SJSA1 (cell line): ENCODE data around the gene AMN. TPM values are rescaled to one million over a fixed set of nuclear protein-coding genes. Genes with fewer than 3 reads are reported as not detected.
"Not testable (repeated sequence)": the region's sequence is repeated elsewhere in the genome, so short reads cannot be mapped to it uniquely, and the experiment has no call there.

Experiments used
- DNase-seq, 2 experiments: peaks; one replicate each; pipeline ENCODE4 v3.0.0-alpha.2; 2015 to 2020; ENCODE audit warnings: low spot score in 2 of 2, low read depth in 1 of 2
- H3K27ac ChIP-seq: fragments of 250-450 bp; sonication (Bioruptor Pico); 2 replicates; pipeline ENCODE4 v1.5.1; 2020; ENCODE audit warnings: mild to moderate bottlenecking, moderate library complexity
- H3K27me3 ChIP-seq: fragments of 250-450 bp; sonication (Bioruptor Pico); replicated peaks from 2 replicates; pipeline ENCODE4 v1.5.1; 2020; ENCODE audit warnings: mild to moderate bottlenecking, moderate library complexity
- H3K36me3 ChIP-seq: fragments of 250-450 bp; sonication (Bioruptor Pico); 2 replicates; pipeline ENCODE4 v1.5.1; 2020; ENCODE audit warnings: mild to moderate bottlenecking
- H3K4me1 ChIP-seq: fragments of 250-450 bp; sonication (Bioruptor Pico); replicated peaks from 2 replicates; pipeline ENCODE4 v1.6.1; 2021; ENCODE audit warnings: mild to moderate bottlenecking
- H3K4me3 ChIP-seq: fragments of 250-450 bp; sonication (Bioruptor Pico); 2 replicates; pipeline ENCODE4 v1.5.1; 2020; ENCODE audit warnings: mild to moderate bottlenecking
- H3K9me3 ChIP-seq: fragments of 250-450 bp; sonication (Bioruptor Pico); replicated peaks from 2 replicates; pipeline ENCODE4 v1.5.1; 2020; ENCODE audit warnings: mild to moderate bottlenecking
- total RNA-seq: library from RNA; depleted of rRNA; stranded (reverse); fragments of >200 nt; shearing (Covaris generic); gene quantifications from 2 replicates; pipeline ENCODE4 v1.2.3, GENCODE V29; 2014; rRNA removed

The AMN gene
- not detected in 2 replicates for total RNA-seq

DNA sequence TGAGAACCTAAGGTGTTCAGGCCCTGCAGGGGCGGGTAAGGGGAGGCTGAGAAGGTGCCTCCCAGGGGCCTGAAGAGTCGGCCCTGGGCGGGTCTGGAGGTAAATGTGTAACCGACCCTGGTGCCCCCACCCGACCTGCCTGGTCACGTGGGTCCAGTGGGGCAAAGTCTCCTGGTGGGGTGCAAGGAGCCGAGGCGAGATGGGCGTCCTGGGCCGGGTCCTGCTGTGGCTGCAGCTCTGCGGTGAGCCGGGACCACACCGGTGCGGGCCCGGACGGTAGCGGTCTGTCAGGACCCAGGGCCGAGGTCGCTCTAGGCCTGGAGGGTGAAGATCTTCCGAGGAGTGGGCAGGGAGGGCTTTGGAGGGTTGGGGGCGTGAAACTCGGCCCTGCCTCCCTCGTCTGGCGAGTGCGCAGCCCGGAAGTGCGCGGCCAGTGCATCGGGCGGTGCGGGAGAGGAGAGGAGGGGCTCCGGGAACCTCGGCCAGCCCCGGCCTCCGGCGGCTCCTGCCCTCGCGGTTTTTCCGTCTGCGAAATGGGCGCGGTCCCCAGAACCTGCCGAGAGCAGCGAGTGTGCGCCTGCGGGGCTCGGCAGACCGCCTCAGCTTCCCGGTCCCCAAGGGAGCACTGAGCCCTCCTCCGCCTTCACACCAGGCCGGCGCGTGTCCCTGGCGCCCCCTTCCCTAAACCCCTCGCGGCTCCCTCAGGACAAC lies at the start of gene AMN:
Gene AMN (plus strand): TSS at position 174 of the 711 bp plus-strand sequence. CDS start 26 bp downstream, at position 200.
- Histone ChIP-seq H3K4me3 (no peak within 1 kb of the TSS), H3K27me3 (peaks cover 22% of the 10 kb centered on the region), H3K4me1 (no peaks in the 10 kb centered on the region; the same call in 1 of the 2 replicates), H3K36me3 (no peaks in the 10 kb centered on the region), H3K27ac (no peak within 1 kb of the TSS), H3K9me3 (no peaks in the 10 kb centered on the region; the same call in 1 of the 2 replicates)
- no peak for DNase-seq

- no peaks in the 10 kb centered on the region for H3K27me3 ChIP-seq
- no peaks in the 10 kb centered on the region for H3K9me3 ChIP-seq
- DNase-seq: no peak
- H3K27ac ChIP-seq: no peak overlapping the region
- no peak overlapping the region for H3K4me3 ChIP-seq
- peaks cover 40% of the 10 kb centered on the region for H3K36me3 ChIP-seq
- H3K4me1 ChIP-seq: no peaks in the 10 kb centered on the region
Observed at GRCh38 chr14:102873131-102873530, 49.3 kb upstream of the AMN start.

GRCh38 chr14:102873546-102874061 lies 48.9 kb upstream of the AMN start:
- Histone ChIP-seq H3K36me3 (peaks cover 44% of the 10 kb centered on the region), H3K4me3 (no peak overlapping the region), H3K4me1 (no peaks in the 10 kb centered on the region), H3K9me3 (no peaks in the 10 kb centered on the region), H3K27me3 (no peaks in the 10 kb centered on the region), H3K27ac (no peak overlapping the region)
- no peak for DNase-seq

DNA sequence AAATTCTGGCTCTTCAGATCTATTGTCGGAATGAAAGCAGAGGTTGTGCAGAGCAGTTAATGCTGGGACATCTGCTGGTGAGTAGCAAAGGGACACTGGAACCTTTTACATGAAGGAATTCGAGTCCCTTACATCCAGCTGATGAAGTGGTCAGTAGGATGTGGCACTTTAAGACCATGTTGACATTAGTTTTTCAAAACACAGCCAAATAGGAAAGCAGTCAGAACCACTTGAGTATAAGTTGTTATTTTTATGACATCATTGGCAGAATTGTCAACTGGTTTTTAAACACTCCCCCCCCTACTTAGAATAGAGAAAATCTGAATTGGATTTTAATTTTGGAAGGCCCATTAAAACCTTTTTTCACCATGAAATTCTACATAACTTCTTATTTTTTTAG lies 46.8 kb upstream of the AMN start:
- Histone ChIP-seq H3K9me3 (no peaks in the 10 kb centered on the region), H3K4me1 (no peaks in the 10 kb centered on the region; the same call in 1 of the 2 replicates)
- DNase-seq: no peak

GRCh38 chr14:102877511-102877910 lies 45.0 kb upstream of the AMN start:
- H3K36me3 ChIP-seq: peaks cover 37% of the 10 kb centered on the region
- not testable (repeated sequence) for DNase-seq, H3K4me1 ChIP-seq, H3K27ac ChIP-seq, H3K9me3 ChIP-seq, H3K27me3 ChIP-seq, H3K4me3 ChIP-seq

More for the DNA sequence above, 46.8 kb upstream of the AMN start:
- no peak overlapping the region for H3K4me3 ChIP-seq
- peaks cover 46% of the 10 kb centered on the region for H3K36me3 ChIP-seq
- H3K27me3 ChIP-seq: no peaks in the 10 kb centered on the region
- no peak overlapping the region for H3K27ac ChIP-seq

DNA sequence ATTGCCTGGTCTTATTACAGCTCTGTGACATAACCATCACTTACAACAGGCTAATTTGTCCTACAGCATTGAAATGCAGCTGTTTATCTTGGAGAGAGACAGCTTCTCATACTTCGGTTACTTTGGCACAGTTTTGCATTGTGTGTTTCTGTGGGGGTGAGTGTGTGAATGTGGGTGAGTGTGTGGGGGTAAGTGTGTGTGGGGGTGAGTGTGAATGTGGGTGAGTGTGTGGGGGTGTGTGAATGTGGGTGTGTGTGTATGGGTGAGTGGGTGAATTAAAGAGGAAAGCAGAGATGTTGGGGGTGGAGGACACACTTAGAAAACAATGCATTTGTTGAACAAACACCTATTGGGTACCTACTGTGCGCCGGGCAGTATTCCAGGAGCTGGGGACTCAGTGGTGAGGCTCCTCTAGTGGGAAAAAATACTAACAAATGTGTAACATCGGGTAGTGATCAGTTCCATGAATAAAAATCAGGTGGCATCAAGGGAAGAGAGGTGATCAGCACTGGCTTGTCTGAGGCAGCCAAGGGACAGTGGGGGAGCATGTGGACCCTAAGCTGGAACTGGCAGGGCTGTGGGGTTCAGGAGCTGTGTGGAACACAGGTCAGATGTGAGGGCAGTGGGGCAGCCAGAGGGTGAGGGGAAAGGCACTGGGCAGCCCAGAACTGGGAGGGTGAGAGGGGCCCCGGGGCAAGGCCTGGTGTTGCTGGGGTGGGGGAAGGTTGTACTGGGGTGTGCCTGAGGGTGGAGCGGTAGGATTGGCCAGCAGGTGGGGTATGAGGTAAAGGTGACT lies 44.1 kb upstream of the AMN start:
- Histone ChIP-seq H3K9me3 (no peaks in the 10 kb centered on the region), H3K27me3 (no peaks in the 10 kb centered on the region), H3K4me3 (no peak overlapping the region), H3K36me3 (peaks cover 42% of the 10 kb centered on the region), H3K27ac (no peak overlapping the region), H3K4me1 (no peaks in the 10 kb centered on the region; the same call in 1 of the 2 replicates)
- no peak for DNase-seq

DNA sequence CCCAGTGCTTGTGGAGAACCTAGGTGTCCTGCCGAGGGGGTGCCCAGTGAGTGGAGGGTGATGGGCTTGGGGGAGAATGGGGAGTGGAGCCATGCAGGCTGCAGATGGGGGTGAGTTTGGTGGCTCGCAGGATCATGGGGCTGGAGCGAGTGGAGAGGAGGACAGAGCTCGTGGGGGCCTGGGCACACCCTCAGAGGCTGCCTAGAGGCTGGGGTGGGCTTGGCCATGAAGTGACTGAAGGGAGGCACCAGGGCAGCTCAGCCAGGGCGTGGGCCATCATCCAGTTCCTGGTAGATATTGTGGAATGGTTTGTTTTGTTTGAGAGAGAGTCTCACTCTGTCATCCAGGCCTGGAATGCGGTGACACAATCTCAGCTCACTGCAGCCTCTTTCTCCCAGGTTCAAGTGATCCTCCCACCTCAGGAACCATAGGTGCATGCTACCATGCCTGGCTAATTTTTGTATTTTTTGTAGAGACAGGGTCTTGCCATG lies 43.4 kb upstream of the AMN start:
- Histone ChIP-seq H3K4me3 (no peak overlapping the region), H3K36me3 (peaks cover 42% of the 10 kb centered on the region), H3K4me1 (no peaks in the 10 kb centered on the region; the same call in 1 of the 2 replicates), H3K27ac (no peak overlapping the region), H3K27me3 (no peaks in the 10 kb centered on the region), H3K9me3 (no peaks in the 10 kb centered on the region)
- peak in 1 of 2 experiments; percentile 2 for DNase-seq

GRCh38 chr14:102882226-102882906 lies 40.1 kb upstream of the AMN start:
- no peak overlapping the region for H3K27ac ChIP-seq
- H3K27me3 ChIP-seq: no peaks in the 10 kb centered on the region
- H3K4me3 ChIP-seq: no peak overlapping the region
- H3K36me3 ChIP-seq: peaks cover 45% of the 10 kb centered on the region
- H3K9me3 ChIP-seq: no peaks in the 10 kb centered on the region
- no peaks in the 10 kb centered on the region; the same call in 1 of the 2 replicates for H3K4me1 ChIP-seq
- DNase-seq: no peak

DNA sequence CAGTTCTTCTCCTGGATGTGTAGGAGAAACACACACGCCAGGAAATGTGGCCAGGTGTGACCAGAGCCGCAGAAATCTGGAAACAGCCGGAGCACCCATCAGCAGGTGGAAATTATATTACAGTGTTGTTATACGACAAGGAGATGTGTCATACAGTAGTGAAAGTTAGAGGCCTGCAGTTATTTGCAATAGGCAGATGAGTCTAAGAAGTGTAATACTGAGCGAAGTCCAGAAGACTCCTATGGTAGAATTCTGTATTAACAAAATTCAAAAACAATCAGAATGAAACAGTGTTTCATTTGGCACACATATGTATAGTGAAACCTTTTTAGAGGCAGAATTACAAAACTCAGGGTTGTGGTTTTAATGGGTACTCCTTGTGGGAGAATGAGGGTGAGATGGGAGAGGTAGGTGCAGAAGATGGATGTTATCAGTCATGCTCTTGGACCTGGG lies 39.3 kb upstream of the AMN start:
- Histone ChIP-seq H3K4me1 (no peaks in the 10 kb centered on the region; the same call in 1 of the 2 replicates), H3K4me3 (no peak overlapping the region), H3K36me3 (peaks cover 45% of the 10 kb centered on the region), H3K27me3 (no peaks in the 10 kb centered on the region), H3K9me3 (no peaks in the 10 kb centered on the region), H3K27ac (no peak overlapping the region)
- DNase-seq: no peak

- no peaks in the 10 kb centered on the region for H3K9me3 ChIP-seq
- H3K4me3 ChIP-seq: no peak overlapping the region
- no peaks in the 10 kb centered on the region for H3K27me3 ChIP-seq
- no peak overlapping the region for H3K27ac ChIP-seq
- DNase-seq: no peak
- peaks cover 43% of the 10 kb centered on the region for H3K36me3 ChIP-seq
- H3K4me1 ChIP-seq: no peaks in the 10 kb centered on the region; the same call in 1 of the 2 replicates
Observed at GRCh38 chr14:102883554-102883953, 38.9 kb upstream of the AMN start.

DNA sequence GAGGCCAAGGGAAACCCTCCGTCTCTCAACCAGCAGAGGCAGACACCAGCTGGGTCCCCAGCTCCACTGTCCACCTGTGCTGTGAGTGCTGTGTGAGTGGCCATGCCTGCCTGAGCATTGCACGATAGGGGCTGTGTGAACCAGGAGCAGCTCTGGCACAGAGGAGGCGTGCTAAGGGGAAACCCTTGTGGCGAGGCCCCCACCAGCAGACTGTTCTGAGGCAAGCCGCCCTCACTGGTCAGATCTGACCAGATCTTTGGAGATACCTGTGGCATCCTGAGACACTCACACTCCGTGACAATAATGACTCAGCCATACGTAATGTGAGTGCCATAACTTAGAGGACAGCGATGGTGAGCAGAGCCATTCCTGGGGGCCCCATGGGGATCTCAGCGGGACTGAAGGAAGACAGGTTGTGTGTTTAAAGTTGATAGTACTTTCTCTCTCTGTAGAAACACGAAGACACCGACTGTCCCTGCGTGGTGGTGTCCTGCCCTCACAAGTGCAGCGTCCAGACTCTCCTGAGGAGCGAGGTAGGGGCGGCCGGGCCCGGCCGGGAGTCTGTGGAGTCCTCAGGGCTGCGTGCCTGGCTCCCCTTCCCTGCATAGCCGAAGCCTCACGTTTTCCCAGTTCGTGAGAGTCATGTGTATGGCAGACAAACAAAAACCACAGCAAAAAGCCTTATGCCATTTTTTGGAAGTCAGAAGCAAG lies 36.6 kb upstream of the AMN start:
- Histone ChIP-seq H3K36me3 (peaks cover 44% of the 10 kb centered on the region), H3K4me1 (no peaks in the 10 kb centered on the region), H3K27me3 (no peaks in the 10 kb centered on the region), H3K9me3 (no peaks in the 10 kb centered on the region), H3K27ac (no peak overlapping the region), H3K4me3 (no peak overlapping the region)
- DNase-seq: no peak

GRCh38 chr14:102888748-102889147 lies 33.7 kb upstream of the AMN start:
- no peak for DNase-seq
- Histone ChIP-seq H3K36me3 (peaks cover 44% of the 10 kb centered on the region), H3K4me1 (peaks cover 17% of the 10 kb centered on the region), H3K27me3 (no peaks in the 10 kb centered on the region), H3K27ac (no peak overlapping the region), H3K9me3 (no peaks in the 10 kb centered on the region), H3K4me3 (no peak overlapping the region)

GRCh38 chr14:102889615-102890014 lies 32.8 kb upstream of the AMN start:
- DNase-seq: no peak
- peaks cover 41% of the 10 kb centered on the region for H3K36me3 ChIP-seq
- H3K27ac ChIP-seq: no peak overlapping the region
- H3K4me1 ChIP-seq: peaks cover 21% of the 10 kb centered on the region
- no peaks in the 10 kb centered on the region for H3K9me3 ChIP-seq
- no peaks in the 10 kb centered on the region for H3K27me3 ChIP-seq
- H3K4me3 ChIP-seq: no peak overlapping the region
